DMS 273 treated with DMSO at 0.1 percent for 48 hours (cell line): Measurements from ENCODE around the gene CHMP4B.

ENCODE experiments used
- DNase-seq: peaks from one replicate; lab custom pipeline; 2025; lab: John Stamatoyannopoulos, UW

Gene CHMP4B

GRCh38 chr20:33821270-33821836 lies 10.2 kb downstream of the CHMP4B start:
- no peak for DNase-seq

DNA sequence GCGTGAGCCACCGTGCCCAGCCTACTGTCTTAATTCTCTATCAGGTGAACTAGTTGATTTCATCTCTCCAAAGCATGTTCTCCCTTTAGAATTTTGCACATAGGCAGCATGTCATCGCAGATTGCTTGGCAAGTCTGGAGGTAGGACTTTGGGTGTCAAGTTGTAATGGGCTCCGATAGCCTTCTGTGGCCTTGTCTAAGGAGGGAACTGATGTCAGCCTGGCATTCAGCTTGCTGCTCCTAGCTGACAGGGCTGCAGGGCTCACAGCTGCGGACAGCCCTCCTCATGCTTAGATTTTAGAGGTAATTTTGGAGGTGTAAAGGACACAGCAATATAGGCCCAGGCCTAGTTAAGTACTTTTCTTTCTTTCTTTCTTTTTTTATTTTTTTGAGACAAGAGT lies 11.3 kb downstream of the CHMP4B start:
- DNase-seq, result no peak

DNA sequence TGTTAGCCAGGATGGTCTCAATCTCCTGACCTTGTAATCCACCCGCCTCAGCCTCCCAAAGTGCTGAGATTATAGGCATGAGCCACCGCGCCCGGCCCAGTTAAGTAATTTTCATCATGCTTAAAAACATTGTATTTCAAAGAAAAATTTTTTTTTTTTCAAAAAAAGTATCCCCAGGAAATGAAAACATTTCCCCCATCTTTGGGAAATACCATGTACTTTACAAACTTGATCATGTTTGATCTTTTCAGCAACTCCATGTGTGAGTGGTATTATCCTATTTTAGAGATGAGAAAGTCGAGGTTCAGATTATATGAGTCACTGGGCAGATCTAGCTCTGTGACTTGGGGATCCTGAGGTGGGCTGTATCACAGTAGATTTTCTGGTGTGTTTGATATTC lies 11.8 kb downstream of the CHMP4B start:
- DNase-seq, result no peak

DNA sequence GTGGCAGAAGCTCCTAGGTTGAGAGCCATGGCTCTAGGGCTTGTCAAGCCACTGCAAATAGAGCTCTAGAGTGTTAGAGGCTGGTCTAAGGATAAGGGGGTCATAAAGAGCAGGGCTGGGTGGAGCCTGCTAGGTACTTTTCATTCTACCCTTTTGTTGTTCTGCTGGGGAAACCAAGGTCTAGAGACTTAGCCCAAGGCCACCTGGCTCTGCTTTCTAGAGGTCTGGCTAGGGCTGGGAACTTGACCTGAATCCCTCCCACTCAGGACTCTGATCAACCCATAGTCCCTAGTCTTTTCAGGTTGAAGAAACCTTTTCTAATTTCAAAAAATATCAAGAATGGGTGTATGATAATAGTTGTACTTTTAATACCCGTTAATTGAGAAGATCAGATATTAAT lies 13.7 kb downstream of the CHMP4B start:
- no peak for DNase-seq

DNA sequence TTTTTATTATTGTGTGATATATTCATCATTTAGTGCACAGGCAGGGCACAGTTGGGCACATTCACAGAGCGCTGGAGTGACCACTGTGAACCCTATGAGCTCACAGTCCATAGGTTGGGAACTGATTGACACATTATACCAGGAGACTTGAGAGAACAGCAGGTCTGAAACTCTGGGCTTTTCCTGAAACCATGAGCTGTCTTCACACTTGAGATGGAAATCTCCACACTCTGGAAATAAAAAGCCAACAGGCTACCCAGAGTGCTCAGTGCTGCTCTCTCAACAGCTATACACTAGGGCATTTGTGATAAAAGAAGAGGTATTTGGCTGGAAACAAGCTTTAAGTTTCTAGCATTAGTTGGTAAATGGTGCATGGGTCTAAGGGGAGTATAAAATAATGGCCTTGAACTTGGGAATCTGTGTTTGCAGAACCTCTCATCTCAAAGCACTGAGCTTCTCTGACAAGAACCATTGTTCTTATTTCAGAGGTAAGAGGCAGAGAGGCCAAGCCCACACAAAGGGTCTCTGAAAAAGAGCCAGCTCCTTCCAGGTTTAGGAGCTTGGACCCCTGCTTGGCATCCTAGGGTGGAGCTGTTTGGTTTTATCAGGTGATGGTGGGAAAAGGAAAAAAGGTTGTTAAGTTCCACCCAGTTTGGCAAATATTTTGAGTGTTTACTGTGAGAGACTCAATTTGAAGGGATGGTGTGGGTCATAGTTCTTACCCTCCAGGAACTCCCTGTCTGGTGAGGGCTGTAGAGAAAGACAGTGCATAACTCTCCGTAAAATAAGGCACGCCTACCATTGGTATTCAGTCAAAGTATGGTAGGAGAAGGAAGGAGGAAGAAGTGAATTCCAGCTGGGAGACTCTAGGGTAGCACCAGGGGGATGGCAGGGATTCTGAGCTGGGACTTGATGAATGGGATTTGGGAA lies 14.5 kb downstream of the CHMP4B start:
- DNase-seq, result no peak

GRCh38 chr20:33826270-33826897 lies 15.2 kb downstream of the CHMP4B start:
- DNase-seq, result no peak

- DNase-seq, result no peak
These were observed 16.0 kb downstream of the CHMP4B start for GRCh38 chr20:33827109-33827508.

DNA sequence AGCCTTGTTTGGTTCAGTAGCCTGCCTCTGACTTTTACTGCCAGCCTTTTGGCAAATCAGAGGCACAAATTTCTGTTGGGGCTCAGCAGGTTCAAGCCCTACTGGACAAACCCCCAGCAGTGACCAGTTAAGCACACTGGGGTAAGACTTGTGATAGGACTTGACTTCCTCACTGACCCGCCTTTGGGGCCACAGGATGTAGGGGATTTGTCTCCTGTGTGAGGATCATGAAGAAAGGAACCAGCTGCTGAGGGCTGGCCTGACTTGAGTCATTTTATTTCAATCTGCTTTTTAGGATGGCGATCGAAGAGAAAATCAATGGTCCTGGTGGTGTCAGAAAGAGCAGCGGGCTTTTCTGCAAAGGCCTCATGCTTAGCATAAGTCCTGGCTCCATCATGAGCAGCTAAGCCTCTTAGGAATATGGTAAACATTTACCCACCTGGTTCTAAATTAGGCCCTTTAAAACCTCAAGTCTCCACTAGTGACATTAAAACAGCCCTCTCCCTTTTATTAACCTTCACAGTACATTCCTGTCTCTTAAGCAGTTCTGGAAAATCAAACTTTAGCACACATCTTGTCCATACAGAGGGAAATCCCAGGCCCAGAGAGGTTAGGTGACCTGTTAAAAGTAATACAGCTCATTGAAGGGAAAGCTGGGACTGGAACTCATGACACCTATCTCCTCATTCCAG lies 16.6 kb downstream of the CHMP4B start:
- no peak for DNase-seq

DNA sequence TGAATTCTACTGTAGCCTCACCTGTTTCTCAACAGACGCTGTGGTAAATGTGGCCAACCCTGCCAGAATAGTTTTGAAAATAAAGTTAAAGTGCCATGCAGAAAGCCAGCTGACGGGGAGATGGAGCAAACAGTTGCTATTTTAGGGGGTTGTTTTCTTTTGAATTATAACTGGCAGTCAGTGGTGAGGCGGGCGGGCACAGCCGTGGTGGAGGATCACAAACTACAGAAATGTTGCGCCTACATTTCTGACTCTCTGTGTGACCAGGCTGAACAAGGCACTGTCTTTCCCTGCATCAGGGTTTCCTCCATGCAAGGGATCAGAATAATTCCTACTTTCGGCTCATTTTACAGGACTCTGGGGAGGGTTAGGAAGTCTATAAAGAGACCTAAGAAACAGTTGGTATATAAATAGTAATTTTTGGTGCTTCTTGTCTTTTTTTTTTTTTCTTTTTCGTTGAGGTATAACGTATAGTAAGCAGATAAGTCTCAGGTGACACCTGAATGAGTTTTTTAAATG lies 17.2 kb downstream of the CHMP4B start:
- DNase-seq, result no peak

DNA sequence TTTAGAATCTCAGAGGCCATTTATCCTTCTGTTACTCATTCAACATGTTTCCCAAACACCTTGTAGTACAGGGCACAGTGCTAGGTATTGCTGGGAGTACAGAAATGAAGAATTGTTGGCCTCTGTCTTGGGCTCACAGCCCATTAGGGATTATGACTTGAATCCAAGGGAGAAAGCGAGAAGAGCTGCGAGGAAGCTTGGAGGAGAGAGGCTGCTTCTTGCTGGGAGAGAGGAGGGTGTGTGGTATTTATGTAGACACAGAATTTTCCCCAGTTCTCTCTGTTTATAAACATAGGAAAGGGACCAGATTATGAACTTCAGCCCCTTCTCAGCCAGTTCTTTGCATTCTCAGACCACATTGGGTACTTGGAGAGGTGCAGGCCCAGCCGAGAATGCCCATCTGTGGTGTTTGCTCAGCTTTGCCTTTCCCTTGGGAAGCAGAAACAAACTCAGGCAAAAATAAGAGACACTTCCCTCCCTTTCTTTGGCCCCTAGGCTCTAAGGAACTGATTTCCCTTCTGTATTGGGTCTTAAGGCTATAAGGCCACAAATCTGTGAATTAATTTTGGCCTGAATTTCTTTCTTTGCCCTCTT lies 17.9 kb downstream of the CHMP4B start:
- DNase-seq, result peak; percentile 22

DNA sequence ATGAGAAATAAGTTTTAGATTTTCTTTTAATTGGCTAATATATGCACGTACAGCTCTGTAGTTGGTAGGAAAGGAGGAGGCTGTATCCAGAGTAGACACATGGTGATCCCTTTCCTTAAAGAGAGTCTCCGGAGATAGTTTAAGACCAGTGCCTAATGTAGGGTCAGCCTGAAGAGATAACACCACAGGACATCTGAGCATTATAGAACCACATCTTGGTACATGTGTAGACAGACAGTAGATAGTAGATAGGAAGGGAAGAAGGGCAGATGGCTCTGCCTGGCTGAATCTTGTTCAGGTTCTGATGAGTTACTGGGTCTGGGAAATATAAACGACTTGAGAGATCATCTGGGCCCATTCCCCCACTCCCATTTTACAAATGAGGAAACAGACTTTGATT lies 18.5 kb downstream of the CHMP4B start:
- DNase-seq, result no peak

DNA sequence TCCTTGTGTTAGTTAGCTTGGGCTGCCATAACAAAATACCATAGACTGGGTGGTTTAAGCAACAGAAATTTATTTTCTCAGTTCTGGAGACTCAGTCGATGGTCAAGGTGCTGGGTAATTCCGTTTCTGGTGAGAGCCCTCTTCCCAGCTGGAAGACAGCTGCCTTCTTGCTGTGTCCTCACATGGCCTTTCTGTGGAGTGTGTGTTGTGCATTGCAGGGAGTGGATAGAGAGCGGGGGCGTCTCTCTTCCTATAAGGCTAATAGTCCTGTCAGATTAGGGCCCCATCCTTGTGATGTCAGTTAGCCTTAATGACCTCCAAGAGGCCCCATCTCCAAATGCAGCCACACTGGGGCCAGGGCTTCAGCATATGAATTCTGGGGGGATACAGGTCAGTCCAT lies 19.2 kb downstream of the CHMP4B start:
- DNase-seq, result peak; percentile 47

- peak; percentile 40 for DNase-seq
These were observed 21.1 kb downstream of the CHMP4B start for GRCh38 chr20:33832103-33832804.

GRCh38 chr20:33833333-33833732 lies 22.2 kb downstream of the CHMP4B start:
- DNase-seq, result no peak

GRCh38 chr20:33835615-33836172 lies 24.5 kb downstream of the CHMP4B start:
- DNase-seq, result no peak

DNA sequence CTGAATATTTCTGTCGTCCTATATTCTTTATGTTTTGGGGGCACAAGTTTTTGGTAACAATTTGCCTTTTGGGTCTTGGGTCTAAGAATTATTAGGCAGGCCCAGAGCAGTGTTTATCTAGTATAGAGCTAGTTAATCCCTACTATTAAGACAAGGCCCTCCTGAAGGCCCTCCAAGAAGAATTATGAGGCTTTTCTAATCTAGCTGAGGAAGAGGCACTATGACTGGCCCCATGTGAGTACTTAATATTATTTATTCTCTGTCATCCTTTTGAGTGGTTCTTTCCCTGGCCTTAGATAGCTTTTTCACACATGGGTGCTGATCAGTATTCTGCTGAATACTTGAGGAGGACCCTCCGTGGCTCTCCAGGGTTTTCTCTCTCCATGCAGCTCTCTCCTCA lies 25.1 kb downstream of the CHMP4B start:
- DNase-seq, result no peak

GRCh38 chr20:33837096-33837830 lies 26.1 kb downstream of the CHMP4B start:
- no peak for DNase-seq

GRCh38 chr20:33838035-33838864 lies 27.1 kb downstream of the CHMP4B start:
- DNase-seq, result no peak

DNA sequence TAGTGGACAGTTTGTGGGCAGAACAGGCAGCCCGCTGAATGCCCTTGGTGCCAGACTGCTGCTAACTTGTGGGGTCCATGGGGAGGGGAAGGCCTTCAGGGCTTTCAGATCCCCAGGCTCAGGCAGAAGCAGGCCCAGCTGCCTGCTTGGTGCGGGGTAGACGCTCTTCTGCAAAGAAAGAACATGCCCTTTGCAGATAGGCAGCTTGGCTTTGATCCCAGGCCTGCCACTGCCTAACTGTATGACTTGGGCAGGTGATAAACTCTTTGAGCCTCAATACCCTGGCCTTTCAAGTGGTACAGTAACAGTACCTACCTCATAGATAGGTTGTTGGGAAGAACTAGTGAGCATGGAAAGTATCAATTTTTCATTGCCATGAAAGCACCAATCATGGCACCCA lies 28.4 kb downstream of the CHMP4B start:
- DNase-seq, result no peak
